ENCODE measurements around the gene LMNTD2. TPM values are rescaled to one million over a fixed set of nuclear protein-coding genes. Genes with fewer than 3 reads are reported as not detected.

Gene LMNTD2
- total and polyA plus RNA-seq, 2 donors (not counting 3 experiments of a cell fraction or from before 2014, with no cell fraction given), result 2.1 to 2.6 TPM

GRCh38 chr11:565921-566509 lies 5.5 kb upstream of the LMNTD2 start:
- FAIRE-seq (no peak), DNase-seq (ENCODE audit: low read depth, low spot score) (no peak)
- no peaks in the 10 kb centered on the region for H4K20me1 ChIP-seq (replicated peaks; ENCODE audit: control insufficient read depth, extremely low read depth, insufficient read depth, low read length)
- peaks cover 14% of the 10 kb centered on the region for H3K4me1 ChIP-seq (ENCODE audit: control insufficient read depth, extremely low read depth, insufficient read depth, low read length)
- no peaks in the 10 kb centered on the region for H3K9me1 ChIP-seq (replicated peaks; ENCODE audit: control insufficient read depth, extremely low read depth, insufficient read depth, low read length)
- H2AFZ ChIP-seq (ENCODE audit: low read depth, low read length), result no peak overlapping the region
- H3K9ac ChIP-seq (replicated peaks; ENCODE audit: extremely low read depth, insufficient read depth, low read length), result no peak overlapping the region
- no TSS peak for BruUV-seq (replicated peaks)
- no peak overlapping the region for H3K27ac ChIP-seq (ENCODE audit: insufficient read depth, low read depth, low read length)
- no peaks in the 10 kb centered on the region for H3K79me2 ChIP-seq (ENCODE audit: control insufficient read depth, insufficient read depth, low read length)
- no peak overlapping the region for H3K4me2 ChIP-seq (ENCODE audit: insufficient read depth, low read length)
- dilution Hi-C loops (cut with MboI; ENCODE audit: extremely low pct_ligation_motif_present, low sequenced_read_pairs) (no loop called here), intact Hi-C loops (cut with micrococcal nuclease) (no loop called here)
- POLR2A ChIA-PET, result no interaction called here
- TF ChIP-seq CTCF (IDR thresholded peaks at IDR 0.05; ENCODE audit: extremely low read depth in 1 of 2, insufficient read depth in 1 of 2, low read depth in 1 of 2, low read length in 2 of 2) (no peak), MAX (IDR thresholded peaks at IDR 0.05; ENCODE audit: insufficient read depth, insufficient read length) (no peak), POLR2A (IDR thresholded peaks at IDR 0.05; ENCODE audit: low read depth, low read length) (no peak), JUN (IDR thresholded peaks at IDR 0.05; ENCODE audit: borderline replicate concordance, insufficient read depth, insufficient read length, low read depth) (no peak), POLR2AphosphoS5 (IDR thresholded peaks at IDR 0.05; ENCODE audit: insufficient read depth, low read depth, low read length) (no peak), FOS (IDR thresholded peaks at IDR 0.05; ENCODE audit: borderline replicate concordance, insufficient read depth, low read length) (no peak), GATA2 (IDR thresholded peaks at IDR 0.05; ENCODE audit: insufficient read depth, insufficient read length, low read depth, low read length) (no peak)
- peaks cover 0 to 2% of the 10 kb centered on the region in 2 experiments for H3K36me3 ChIP-seq (ENCODE audit: control insufficient read depth in 2 of 2, extremely low read depth in 1 of 2, insufficient read depth in 2 of 2, low read length in 2 of 2)
- H3K9me3 ChIP-seq (replicated peaks; ENCODE audit: control insufficient read depth, insufficient read depth, low read length), result no peaks in the 10 kb centered on the region
- H3K27me3 ChIP-seq (ENCODE audit: control insufficient read depth in 2 of 2, insufficient read depth in 2 of 2, low read length in 2 of 2), result no peaks in the 10 kb centered on the region
- H3K4me3 ChIP-seq (replicated peaks in 1 of 3; ENCODE audit: insufficient read depth in 1 of 3, low read depth in 1 of 3, low read length in 3 of 3), result no peak overlapping the region
- CTCF ChIA-PET, result no interaction called here
